SK-N-SH treated with all-trans-retinoic acid at 6 μM for 48 hours (cell line): ENCODE results near the gene CRACR2A.

Experiments
- ARNTL ChIP-seq: fragments of 450-650 bp; formaldehyde crosslinking; IDR thresholded peaks from 2 replicates; pipeline ENCODE4 v1.5.0; 2020; ENCODE audit warnings: low read depth, mild to moderate bottlenecking, moderate library complexity, borderline replicate concordance
- OSR1 ChIP-seq: fragments of 250-450 bp; sonication (Bioruptor Pico); IDR thresholded peaks from 2 replicates; pipeline ENCODE4 v1.8.0; 2022; ENCODE audit warnings: moderate library complexity, mild to moderate bottlenecking, inconsistent platforms
- RARB ChIP-seq: fragments of 250-450 bp; sonication (Bioruptor Pico); IDR thresholded peaks from 2 replicates; pipeline ENCODE4 v1.8.0; 2021; ENCODE audit warnings: mild to moderate bottlenecking, moderate library complexity
- SNAI2 ChIP-seq: fragments of 250-450 bp; sonication (Bioruptor Pico); IDR thresholded peaks from 2 replicates; pipeline ENCODE4 v1.5.0; 2020; ENCODE audit warnings: mild to moderate bottlenecking, moderate library complexity
- ZFP3 ChIP-seq: fragments of 250-450 bp; sonication (Bioruptor Pico); IDR thresholded peaks from 2 replicates; pipeline ENCODE4 v1.5.0; 2020; ENCODE audit warnings: mild to moderate bottlenecking, moderate library complexity
- ZNF70 ChIP-seq: fragments of 450-650 bp; formaldehyde crosslinking; IDR thresholded peaks from 2 replicates; pipeline ENCODE4 v1.5.0; 2020; ENCODE audit warnings: mild to moderate bottlenecking, moderate library complexity
- TF ChIP-seq, protein P1 (sequence below): fragments of 250-450 bp; sonication (Bioruptor Pico); IDR thresholded peaks from 2 replicates; pipeline ENCODE4 v1.8.0; 2020; ENCODE audit warnings: mild to moderate bottlenecking, moderate library complexity, borderline replicate concordance
- TF ChIP-seq, protein P2 (sequence below): fragments of 250-450 bp; sonication (Bioruptor Pico); IDR thresholded peaks from 2 replicates; pipeline ENCODE4 v1.5.1; 2020; ENCODE audit warnings: low read depth, mild to moderate bottlenecking, moderate library complexity

DNA sequence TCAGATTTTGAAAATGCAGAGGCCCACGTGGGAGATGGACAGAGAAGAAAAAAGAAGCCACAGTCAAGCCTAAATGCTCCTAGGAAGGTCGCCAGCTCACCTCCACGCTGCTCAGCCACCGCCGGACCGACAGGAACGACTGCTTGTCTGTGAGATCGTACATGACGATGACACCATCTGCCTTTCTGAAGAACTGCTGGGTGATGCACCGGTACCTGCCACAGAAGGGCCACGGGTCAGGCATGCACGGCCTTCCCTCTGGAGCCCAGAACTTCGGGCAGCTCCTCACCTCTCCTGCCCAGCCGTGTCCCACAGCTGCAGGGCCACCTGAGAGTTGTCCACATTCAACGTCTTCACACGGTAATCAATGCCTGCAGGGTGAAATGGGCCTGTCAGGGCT lies 125.6 kb downstream of the CRACR2A start:
- TF ChIP-seq ZFP3 (CRISPR knock-in tag) = no peak
- no peak for TF ChIP-seq ZNF70
- TF ChIP-seq SNAI2 (CRISPR knock-in tag) = no peak
- TF ChIP-seq ARNTL (CRISPR knock-in tag) = no peak
- TF ChIP-seq, protein P1, sequence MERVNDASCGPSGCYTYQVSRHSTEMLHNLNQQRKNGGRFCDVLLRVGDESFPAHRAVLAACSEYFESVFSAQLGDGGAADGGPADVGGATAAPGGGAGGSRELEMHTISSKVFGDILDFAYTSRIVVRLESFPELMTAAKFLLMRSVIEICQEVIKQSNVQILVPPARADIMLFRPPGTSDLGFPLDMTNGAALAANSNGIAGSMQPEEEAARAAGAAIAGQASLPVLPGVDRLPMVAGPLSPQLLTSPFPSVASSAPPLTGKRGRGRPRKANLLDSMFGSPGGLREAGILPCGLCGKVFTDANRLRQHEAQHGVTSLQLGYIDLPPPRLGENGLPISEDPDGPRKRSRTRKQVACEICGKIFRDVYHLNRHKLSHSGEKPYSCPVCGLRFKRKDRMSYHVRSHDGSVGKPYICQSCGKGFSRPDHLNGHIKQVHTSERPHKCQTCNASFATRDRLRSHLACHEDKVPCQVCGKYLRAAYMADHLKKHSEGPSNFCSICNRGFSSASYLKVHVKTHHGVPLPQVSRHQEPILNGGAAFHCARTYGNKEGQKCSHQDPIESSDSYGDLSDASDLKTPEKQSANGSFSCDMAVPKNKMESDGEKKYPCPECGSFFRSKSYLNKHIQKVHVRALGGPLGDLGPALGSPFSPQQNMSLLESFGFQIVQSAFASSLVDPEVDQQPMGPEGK (CRISPR knock-in tag) = no peak
- TF ChIP-seq, protein P2, sequence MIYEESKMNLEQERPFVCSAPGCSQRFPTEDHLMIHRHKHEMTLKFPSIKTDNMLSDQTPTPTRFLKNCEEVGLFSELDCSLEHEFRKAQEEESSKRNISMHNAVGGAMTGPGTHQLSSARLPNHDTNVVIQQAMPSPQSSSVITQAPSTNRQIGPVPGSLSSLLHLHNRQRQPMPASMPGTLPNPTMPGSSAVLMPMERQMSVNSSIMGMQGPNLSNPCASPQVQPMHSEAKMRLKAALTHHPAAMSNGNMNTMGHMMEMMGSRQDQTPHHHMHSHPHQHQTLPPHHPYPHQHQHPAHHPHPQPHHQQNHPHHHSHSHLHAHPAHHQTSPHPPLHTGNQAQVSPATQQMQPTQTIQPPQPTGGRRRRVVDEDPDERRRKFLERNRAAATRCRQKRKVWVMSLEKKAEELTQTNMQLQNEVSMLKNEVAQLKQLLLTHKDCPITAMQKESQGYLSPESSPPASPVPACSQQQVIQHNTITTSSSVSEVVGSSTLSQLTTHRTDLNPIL (CRISPR knock-in tag) = no peak
- no peak for TF ChIP-seq OSR1 (CRISPR knock-in tag)
- no peak for TF ChIP-seq RARB (CRISPR knock-in tag)
